Endothelial cell of umbilical vein (primary cell): Measurements from ENCODE around the gene METAP1. TPM values are rescaled to one million over a fixed set of nuclear protein-coding genes. Genes with fewer than 3 reads are reported as not detected.

Experiments used
- BruUV-seq: library from RNA; stranded (reverse); fragments of 400-500 nt; replicated peaks from 2 replicates; lab custom pipeline; 2021; lab: Mats Ljungman, UMichigan
- CTCF ChIA-PET: fragments of 300-600, 350-600 bp; sonication (Branson Sonifier 250); formaldehyde crosslinking; loops from one replicate; lab custom pipeline; 2021; ENCODE audit warnings: antibody characterized with exemption, inconsistent platforms; lab: Charles Lee
- POLR2A ChIA-PET: fragments of 300-600, 350-600 bp; sonication (Branson Sonifier 250); formaldehyde crosslinking; loops from one replicate; lab custom pipeline; 2021; ENCODE audit warnings: antibody characterized with exemption, inconsistent platforms; lab: Charles Lee
- DNase-seq: peaks from one replicate; pipeline ENCODE4 v3.0.0-alpha.2; 2011; ENCODE audit warnings: low read depth, low spot score
- FAIRE-seq: peaks from 2 replicates; lab custom pipeline; 2011; peaks lifted over from hg19 to GRCh38; lab: Jason Lieb, UNC
- H2AFZ ChIP-seq: 2 replicates; pipeline ENCODE4 v1.6.0; 2012; ENCODE audit warnings: low read depth, low read length, control low read depth, inconsistent platforms
- H3K27ac ChIP-seq: 2 replicates; pipeline ENCODE4 v1.5.1; 2011; ENCODE audit warnings: low read depth, mild to moderate bottlenecking, control low read depth, low read length, moderate library complexity; ENCODE audit not compliant: insufficient read depth
- H3K27me3 ChIP-seq, 2 experiments: 2 replicates each; pipeline versions ENCODE4 v1.6.0 to v1.6.1; 2011; ENCODE audit warnings: low read length in 2 of 2, mixed read lengths in 1 of 2; ENCODE audit not compliant: control insufficient read depth in 2 of 2, insufficient read depth in 2 of 2
- H3K36me3 ChIP-seq, 2 experiments: 2 replicates in 1 of 2; 3 replicates in 1 of 2; pipeline ENCODE4 v1.5.1; 2011; ENCODE audit warnings: low read length in 2 of 2, mild to moderate bottlenecking in 1 of 2, moderate library complexity in 1 of 2; ENCODE audit not compliant: control insufficient read depth in 2 of 2, insufficient read depth in 2 of 2; ENCODE audit errors: extremely low read depth in 1 of 2
- H3K4me1 ChIP-seq: 3 replicates; pipeline ENCODE4 v1.5.1; 2011; ENCODE audit warnings: mild to moderate bottlenecking, low read length; ENCODE audit not compliant: control insufficient read depth, insufficient read depth; ENCODE audit errors: extremely low read depth
- H3K4me2 ChIP-seq: 2 replicates; pipeline ENCODE4 v1.6.1; 2011; ENCODE audit warnings: low read length, control low read depth, mixed read lengths; ENCODE audit not compliant: insufficient read depth
- H3K4me3 ChIP-seq, 3 experiments: fragments of 200-600 bp in 1 of 3; sonication (generic), shearing (Covaris generic) in 1 of 3; replicated peaks in 1 of 3; 2 replicates each; pipeline ENCODE4 v1.5.1; 2011 to 2016; ENCODE audit warnings: control low read depth in 3 of 3, low read length in 3 of 3, mild to moderate bottlenecking in 2 of 3, inconsistent platforms in 1 of 3, low read depth in 1 of 3, moderate library complexity in 1 of 3; ENCODE audit not compliant: insufficient read depth in 1 of 3
- H3K79me2 ChIP-seq: 2 replicates; pipeline ENCODE4 v1.6.0; 2012; ENCODE audit warnings: low read length, inconsistent platforms; ENCODE audit not compliant: control insufficient read depth, insufficient read depth
- H3K9ac ChIP-seq: replicated peaks from 2 replicates; pipeline ENCODE3; 2011; ENCODE audit warnings: low read length, control low read depth; ENCODE audit not compliant: insufficient read depth; ENCODE audit errors: extremely low read depth
- H3K9me1 ChIP-seq: replicated peaks from 3 replicates; pipeline ENCODE4 v1.6.0; 2011; ENCODE audit warnings: mild to moderate bottlenecking, low read length; ENCODE audit not compliant: control insufficient read depth, insufficient read depth; ENCODE audit errors: extremely low read depth
- H3K9me3 ChIP-seq: replicated peaks from 2 replicates; pipeline ENCODE4 v1.5.1; 2012; ENCODE audit warnings: low read length, inconsistent platforms; ENCODE audit not compliant: control insufficient read depth, insufficient read depth
- H4K20me1 ChIP-seq: replicated peaks from 2 replicates; pipeline ENCODE3; 2011; ENCODE audit warnings: mild to moderate bottlenecking, low read length; ENCODE audit not compliant: control insufficient read depth, insufficient read depth; ENCODE audit errors: extremely low read depth
- EZH2 ChIP-seq: IDR thresholded peaks from 2 replicates; pipeline ENCODE4 v1.6.1; 2012; ENCODE audit warnings: borderline replicate concordance, low read depth, mild to moderate bottlenecking, moderate library complexity, low read length, inconsistent platforms; ENCODE audit not compliant: severe bottlenecking
- FOS ChIP-seq: IDR thresholded peaks from 2 replicates; pipeline ENCODE4 v1.6.1; 2011; ENCODE audit warnings: mild to moderate bottlenecking, low read length, moderate library complexity, borderline replicate concordance; ENCODE audit not compliant: insufficient read depth
- JUN ChIP-seq: IDR thresholded peaks from 2 replicates; pipeline ENCODE4 v1.6.1; 2011; ENCODE audit warnings: borderline replicate concordance, low read depth; ENCODE audit not compliant: insufficient read length, insufficient read depth
- POLR2AphosphoS5 ChIP-seq: IDR thresholded peaks from 2 replicates; pipeline ENCODE4 v1.6.1; 2012; ENCODE audit warnings: low read depth, mild to moderate bottlenecking, control low read depth, low read length, moderate library complexity; ENCODE audit not compliant: insufficient read depth
- dilution Hi-C: fragments of 300-500 bp; cut with MboI; formaldehyde crosslinking; loops from one replicate; pipeline ENCODE4 v1.15.0; 2019; ENCODE audit warnings: low sequenced_read_pairs; ENCODE audit not compliant: extremely low pct_ligation_motif_present
- intact Hi-C: fragments of 100-400 bp; cut with micrococcal nuclease; formaldehyde crosslinking; loops from one replicate; pipeline ENCODE4 v1.10.0; 2022
- polyA plus RNA-seq, 4 experiments: library from polyadenylated mRNA; depleted of rRNA in 3 of 4; stranded (reverse) in 3 of 4; unstranded in 1 of 4; fragments of >200 nt; gene quantifications; 2 replicates each; pipeline versions ENCODE4 v1.2.1 to v1.2.3, GENCODE V29; 2011 to 2012; ENCODE audit warnings: missing spikeins in 1 of 4
- total RNA-seq: library from RNA; stranded (reverse); gene quantifications from 2 replicates; pipeline ENCODE4 v1.2.3, GENCODE V29; 2021
- TF ChIP-seq, protein P1 (sequence below): IDR thresholded peaks from 2 replicates; pipeline ENCODE4 v1.6.1; 2011; ENCODE audit not compliant: insufficient read depth, insufficient read length
- TF ChIP-seq, protein P2 (sequence below), 2 donors: IDR thresholded peaks; 1 replicate in 1 of 2; 2 replicates in 1 of 2; pipeline ENCODE4 v1.5.1; 2011; ENCODE audit warnings: low read length in 2 of 2, mild to moderate bottlenecking in 2 of 2, moderate library complexity in 2 of 2, control low read depth in 1 of 2, inconsistent platforms in 1 of 2, low read depth in 1 of 2; ENCODE audit not compliant: insufficient read depth in 1 of 2; ENCODE audit errors: extremely low read depth in 1 of 2

Gene METAP1
- total and polyA plus RNA-seq, 2 donors (not counting 3 experiments of a cell fraction or from before 2014, with no cell fraction given) = 26.4 to 39.8 TPM

DNA sequence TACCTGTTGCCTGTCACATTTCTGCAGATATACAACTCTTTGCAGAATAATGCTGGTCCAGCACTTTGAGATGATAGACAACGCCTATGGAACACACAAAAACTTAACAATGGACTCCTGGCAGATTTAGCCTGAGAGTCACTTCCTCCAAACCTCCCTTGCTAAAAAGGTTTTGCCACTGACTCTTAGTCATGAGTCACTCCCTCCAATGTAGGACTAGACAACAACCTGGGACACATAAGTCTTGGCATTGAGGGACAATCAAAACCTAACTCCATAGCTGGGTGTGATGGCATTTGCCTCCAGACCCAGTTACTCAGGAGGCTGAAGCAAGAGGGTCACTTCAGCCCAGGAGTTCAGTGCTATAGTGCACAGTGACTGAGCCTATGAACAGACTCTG lies 44.6 kb upstream of the METAP1 start:
- peak; percentile 61 for FAIRE-seq
- Histone ChIP-seq H3K9me1 (no peaks in the 10 kb centered on the region), H2AFZ (no peak overlapping the region), H3K36me3 (no peaks in the 10 kb centered on the region), H3K4me2 (no peak overlapping the region), H3K27me3 (no peaks in the 10 kb centered on the region), H3K4me1 (no peaks in the 10 kb centered on the region), H3K27ac (no peak overlapping the region), H4K20me1 (no peaks in the 10 kb centered on the region), H3K9me3 (no peaks in the 10 kb centered on the region), H3K4me3 (no peak overlapping the region), H3K79me2 (no peaks in the 10 kb centered on the region), H3K9ac (no peak overlapping the region)
- dilution Hi-C loops (no loop called here), intact Hi-C loops (no loop called here)
- no TSS peak for BruUV-seq
- DNase-seq = no peak
- ChIA-PET CTCF (no interaction called here), POLR2A (no interaction called here)
- TF ChIP-seq FOS = peak; percentile 45
- TF ChIP-seq EZH2 = no peak
- TF ChIP-seq, protein P1, sequence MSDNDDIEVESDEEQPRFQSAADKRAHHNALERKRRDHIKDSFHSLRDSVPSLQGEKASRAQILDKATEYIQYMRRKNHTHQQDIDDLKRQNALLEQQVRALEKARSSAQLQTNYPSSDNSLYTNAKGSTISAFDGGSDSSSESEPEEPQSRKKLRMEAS = no peak
- TF ChIP-seq POLR2AphosphoS5 = no peak
- TF ChIP-seq, protein P2, sequence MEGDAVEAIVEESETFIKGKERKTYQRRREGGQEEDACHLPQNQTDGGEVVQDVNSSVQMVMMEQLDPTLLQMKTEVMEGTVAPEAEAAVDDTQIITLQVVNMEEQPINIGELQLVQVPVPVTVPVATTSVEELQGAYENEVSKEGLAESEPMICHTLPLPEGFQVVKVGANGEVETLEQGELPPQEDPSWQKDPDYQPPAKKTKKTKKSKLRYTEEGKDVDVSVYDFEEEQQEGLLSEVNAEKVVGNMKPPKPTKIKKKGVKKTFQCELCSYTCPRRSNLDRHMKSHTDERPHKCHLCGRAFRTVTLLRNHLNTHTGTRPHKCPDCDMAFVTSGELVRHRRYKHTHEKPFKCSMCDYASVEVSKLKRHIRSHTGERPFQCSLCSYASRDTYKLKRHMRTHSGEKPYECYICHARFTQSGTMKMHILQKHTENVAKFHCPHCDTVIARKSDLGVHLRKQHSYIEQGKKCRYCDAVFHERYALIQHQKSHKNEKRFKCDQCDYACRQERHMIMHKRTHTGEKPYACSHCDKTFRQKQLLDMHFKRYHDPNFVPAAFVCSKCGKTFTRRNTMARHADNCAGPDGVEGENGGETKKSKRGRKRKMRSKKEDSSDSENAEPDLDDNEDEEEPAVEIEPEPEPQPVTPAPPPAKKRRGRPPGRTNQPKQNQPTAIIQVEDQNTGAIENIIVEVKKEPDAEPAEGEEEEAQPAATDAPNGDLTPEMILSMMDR (IDR thresholded peaks at IDR 0.05; ENCODE audit: extremely low read depth in 1 of 2, insufficient read depth in 1 of 2, low read depth in 1 of 2, low read length in 2 of 2) = no peak

DNA sequence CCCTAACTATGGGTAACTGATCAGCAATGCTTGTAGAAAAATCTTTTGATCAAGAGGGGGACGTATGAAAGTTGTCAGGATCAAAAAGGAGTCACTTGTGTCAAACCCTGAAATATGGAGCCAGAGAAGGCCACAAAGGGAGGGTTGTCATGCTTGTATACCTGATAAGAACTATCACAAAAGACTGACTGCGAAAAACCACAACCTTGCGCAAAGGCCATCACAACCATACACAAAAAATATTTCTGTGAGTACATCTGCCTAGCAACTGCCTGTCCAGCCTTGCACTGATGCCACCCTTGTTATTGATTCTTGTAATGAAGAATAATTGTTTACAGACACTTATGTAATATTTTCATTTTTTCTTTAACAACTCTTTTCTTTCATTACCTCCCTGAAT lies 43.8 kb upstream of the METAP1 start:
- TF ChIP-seq JUN (no peak), FOS (no peak), EZH2 (no peak)
- TF ChIP-seq, protein P1 = no peak
- Histone ChIP-seq H3K79me2 (no peaks in the 10 kb centered on the region), H3K4me1 (no peaks in the 10 kb centered on the region), H3K27me3 (no peaks in the 10 kb centered on the region), H3K9me1 (no peaks in the 10 kb centered on the region), H3K9me3 (no peaks in the 10 kb centered on the region), H3K9ac (no peak overlapping the region), H4K20me1 (no peaks in the 10 kb centered on the region), H3K27ac (no peak overlapping the region), H3K4me3 (no peak overlapping the region), H2AFZ (no peak overlapping the region), H3K36me3 (no peaks in the 10 kb centered on the region), H3K4me2 (no peak overlapping the region)
- POLR2A ChIA-PET = no interaction called here
- dilution Hi-C loops = no loop called here
- intact Hi-C loops = no loop called here
- CTCF ChIA-PET = no interaction called here
- DNase-seq (no peak), FAIRE-seq (no peak)
- no TSS peak for BruUV-seq
